Pulmonary artery endothelial cell (primary cell): ENCODE measurements around the gene HOMER2. TPM values are rescaled to one million over a fixed set of nuclear protein-coding genes. Genes with fewer than 3 reads are reported as not detected.
"Not testable (repeated sequence)": the region's sequence is repeated elsewhere in the genome, so short reads cannot be mapped to it uniquely, and the experiment has no call there.

ENCODE experiments used
- DNase-seq: peaks from one replicate; pipeline ENCODE4 v3.0.0-alpha.2; 2011; ENCODE audit warnings: low read depth, low spot score
- total RNA-seq: library from RNA; depleted of rRNA; stranded (reverse); fragments of >200 nt; gene quantifications from 2 replicates; pipeline ENCODE4 v1.2.3, GENCODE V29; 2014

Gene HOMER2
- total RNA-seq, 1 donor from 2014 or later = 0.40 TPM

DNA sequence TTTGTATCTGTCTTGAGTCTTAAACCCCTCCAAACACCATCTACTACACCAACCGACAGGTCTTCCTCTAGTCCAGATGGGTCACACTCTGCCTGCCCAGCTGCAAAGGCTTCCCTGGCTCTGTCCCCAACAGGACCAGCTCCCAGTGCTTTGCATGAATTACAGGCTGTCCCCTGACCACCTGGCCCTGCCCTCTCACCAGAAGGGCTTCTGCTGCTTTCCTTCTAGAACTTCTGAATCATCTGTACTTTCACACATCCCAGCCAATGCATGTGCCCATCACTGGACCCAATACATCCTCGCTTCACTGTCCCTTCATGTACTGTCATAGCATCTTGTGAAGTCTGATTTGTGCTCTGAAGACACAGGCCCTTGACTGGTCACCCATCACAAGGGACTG lies 53.6 kb downstream of the HOMER2 start:
- DNase-seq = no peak

DNA sequence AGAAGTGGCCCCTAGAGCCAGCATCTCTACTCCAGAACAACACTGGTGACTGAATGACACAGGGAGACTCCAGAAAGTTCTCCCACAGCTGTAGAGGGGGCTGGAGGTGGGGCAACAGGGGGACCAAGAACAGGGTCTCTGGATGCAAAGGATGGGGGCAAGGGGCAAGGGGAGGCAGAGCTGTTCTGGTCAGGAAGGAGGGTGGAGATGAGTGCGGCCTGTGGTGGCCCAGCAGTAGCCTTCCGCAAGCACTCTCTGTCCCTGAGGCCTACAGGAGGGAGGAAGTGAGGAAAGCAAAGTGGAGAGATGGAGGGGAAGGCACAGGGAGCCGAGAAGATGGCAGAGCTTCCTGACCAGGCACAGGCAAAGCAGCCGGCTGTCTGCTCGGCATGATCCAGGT lies 56.5 kb downstream of the HOMER2 start:
- DNase-seq = no peak

DNA sequence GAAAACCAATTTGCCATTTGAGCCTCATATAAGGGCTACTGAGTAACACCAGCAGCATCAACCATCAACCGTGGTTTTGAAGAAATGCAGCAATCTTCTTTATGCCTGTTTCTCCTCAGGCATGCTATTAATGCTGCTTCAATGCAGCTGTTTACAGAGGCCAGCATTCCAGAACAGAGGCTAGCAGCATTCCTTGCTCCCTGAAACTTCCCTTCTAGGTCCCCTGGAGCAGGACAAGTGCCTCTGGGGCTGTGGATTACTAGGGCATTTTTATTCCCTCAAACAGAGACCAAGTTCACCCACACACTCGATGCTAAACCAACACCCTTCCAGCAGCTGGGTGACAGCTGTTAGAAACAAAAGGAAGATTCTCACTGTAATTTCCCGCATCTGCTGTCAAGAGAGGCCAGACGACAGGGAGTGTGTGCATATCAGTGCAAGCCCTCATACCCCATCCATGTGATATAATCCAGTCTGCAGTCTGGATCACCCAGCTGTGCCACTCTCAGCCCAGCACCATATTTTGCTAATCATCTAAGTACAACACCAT lies 57.5 kb downstream of the HOMER2 start:
- no peak for DNase-seq

DNA sequence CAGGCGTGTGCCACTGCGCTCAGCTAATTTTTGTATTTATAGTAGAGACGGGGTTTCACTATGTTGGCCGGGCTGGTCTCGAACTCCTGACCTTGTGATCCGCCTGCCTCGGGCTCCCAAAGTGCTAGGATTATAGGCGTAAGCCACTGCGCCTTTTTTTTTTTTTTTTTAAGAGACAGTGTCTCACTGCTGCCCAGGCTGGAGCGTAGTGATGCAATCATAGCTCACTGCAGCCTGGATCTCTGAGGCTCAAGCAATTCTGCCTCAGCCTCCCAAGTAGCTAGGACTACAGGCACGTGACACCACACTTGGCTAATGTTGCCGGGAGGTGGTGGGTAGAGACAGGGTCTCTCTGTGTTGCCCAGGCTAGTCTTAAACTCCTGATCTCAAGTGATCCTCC lies 59.0 kb downstream of the HOMER2 start:
- DNase-seq = not testable (repeated sequence)

DNA sequence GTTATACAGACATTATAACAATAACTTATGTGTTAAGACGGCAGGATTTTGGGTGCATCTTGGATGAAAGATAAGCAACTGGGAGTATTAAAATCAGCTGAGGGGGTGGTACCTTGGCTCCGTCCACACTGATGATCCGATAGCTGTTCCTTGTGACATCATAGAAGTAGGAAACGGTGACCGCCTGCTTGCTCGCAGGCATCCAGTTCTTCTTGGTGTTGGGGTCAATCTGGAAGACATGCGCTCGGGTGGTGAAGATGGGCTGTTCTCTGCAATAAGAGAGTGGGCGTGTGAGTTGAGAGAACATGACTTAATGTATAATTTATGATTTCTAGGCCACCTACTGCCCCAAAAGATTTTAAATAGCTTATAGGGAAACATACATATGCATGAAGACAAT lies 59.9 kb downstream of the HOMER2 start:
- DNase-seq = no peak

DNA sequence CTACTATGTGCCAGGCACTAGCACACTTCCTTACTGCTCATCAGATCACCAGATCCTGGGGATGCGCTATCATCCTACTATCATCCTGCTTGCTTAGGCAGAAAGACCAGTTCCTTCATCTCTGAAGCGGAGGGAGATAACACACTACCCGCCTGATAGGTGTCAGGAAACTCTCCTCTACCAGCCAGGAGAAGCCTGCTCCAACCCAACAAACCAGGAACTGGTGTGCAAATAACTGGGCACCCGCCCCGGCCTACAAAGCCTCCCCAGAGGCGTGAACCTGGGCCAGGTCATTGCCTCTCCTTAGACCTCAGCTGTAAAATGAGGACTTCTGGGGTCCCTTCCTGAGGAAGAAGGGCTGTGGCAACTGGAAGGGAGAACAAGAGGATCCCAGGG lies 61.5 kb downstream of the HOMER2 start:
- DNase-seq = no peak

DNA sequence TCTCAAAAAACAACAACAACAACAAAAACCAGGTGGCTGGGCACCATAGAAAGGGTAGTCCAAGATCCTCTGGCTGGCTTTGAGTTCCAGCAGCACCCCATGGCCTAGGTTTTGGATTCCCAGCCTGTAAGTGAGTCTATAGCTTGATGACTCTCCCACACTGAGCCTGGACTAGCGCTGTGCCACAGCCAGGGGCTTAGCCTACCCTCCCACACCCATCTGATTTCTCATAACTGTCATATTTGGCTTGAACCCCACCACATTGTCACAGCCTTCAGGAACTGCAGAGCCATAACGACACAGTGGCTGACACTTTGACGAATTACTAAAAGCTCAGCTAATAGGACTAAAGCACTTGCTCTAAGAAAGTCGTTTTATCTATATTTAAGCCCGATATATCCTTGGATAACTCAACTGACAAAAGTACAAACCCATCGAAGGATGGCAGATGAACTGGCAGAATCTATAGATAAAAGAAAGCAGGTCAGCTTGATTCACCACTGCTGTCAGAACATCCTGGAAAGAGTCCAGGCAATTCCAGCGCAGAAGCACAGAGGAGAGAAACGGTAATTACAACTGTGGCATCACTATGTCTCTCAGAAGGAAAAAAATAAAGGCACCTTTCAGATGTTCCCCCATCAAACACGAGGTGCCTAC lies 62.1 kb downstream of the HOMER2 start:
- no peak for DNase-seq

DNA sequence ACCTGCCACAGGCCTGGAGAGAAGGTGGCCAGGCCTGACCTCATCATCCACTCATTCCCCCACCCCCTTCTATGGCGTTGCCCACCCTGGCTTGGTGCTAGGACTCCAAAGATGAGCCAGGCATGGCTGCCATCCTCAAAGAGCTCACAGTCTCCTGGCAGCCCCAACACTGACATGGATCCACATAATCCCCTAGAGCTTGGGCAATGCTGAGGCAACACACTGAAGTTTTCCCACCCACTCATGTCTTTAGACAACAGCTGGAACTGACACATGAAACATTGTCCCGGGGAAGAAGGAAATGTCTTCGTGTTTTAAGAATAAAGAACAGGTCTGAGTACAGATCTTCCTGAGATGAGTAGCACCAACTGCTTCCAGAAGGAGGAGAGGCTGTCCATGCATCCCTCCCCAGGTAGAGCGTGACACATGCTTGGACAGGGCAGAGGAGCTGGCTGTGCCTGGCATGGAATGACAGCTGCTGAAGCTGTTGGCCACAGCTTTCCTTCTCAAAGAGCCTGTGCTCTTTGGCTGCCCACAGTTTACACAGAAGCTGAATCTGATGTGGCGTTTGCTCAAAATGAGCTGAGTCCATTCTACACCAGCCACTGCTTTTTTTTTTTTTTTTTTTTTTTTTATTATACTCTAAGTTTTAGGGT lies 70.1 kb downstream of the HOMER2 start:
- no peak for DNase-seq

DNA sequence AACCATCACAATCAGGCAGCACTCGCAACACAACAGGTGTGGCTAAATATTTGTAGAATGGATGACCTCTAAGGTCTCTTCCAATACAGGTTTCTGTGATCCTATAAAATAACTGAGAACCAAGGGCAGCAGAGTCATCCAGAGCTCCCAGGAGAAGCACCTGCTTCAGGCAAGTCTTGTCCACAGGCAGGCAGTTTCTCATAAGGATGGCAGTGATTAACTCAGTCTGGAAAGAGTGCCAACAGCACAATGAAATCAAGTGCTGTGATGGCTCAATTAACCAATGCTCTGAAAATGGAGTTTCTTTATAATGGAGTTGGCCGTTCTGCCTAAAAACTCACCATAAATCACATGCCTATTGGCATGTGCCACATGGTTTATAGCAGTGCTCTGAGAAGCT lies 70.8 kb downstream of the HOMER2 start:
- no peak for DNase-seq

DNA sequence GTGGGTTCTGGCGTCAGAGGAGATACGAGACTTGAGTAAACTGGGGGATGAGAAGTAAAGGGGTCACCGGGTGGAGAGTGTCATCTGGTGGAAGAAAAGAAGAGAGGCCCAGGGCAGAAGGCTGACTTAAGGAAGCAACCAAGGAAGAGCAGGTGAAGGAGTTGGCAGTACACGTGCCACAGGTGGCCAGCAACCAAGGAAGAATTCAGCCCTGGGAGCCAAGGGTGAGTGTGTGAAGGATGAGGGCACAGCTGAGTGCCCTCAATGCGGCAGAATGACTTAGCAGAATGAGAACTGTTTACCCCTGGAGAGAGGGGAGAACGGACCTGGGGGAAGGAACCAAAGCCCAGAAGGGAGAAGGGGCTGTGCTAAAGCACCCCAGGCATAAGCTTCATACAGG lies 71.8 kb downstream of the HOMER2 start:
- DNase-seq = no peak

DNA sequence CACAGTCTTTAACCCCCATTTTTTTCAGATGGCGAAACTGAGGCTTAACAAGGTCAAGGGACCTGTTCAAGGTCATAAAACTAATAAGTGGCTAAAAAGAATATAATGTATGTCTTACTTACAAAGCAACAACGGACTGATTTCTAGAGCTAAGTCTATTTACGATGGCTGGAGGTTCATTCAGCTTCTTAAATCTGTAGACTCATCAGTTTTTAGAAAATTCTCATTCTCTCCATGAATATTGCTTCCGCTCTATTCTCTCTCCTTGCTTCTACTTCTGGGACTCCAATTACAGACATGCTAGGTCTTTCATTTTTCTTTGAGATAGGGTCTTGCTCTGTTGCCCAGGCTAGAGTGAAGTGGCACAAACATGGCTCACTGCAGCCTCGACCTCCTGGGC lies 74.2 kb downstream of the HOMER2 start:
- DNase-seq = no peak

DNA sequence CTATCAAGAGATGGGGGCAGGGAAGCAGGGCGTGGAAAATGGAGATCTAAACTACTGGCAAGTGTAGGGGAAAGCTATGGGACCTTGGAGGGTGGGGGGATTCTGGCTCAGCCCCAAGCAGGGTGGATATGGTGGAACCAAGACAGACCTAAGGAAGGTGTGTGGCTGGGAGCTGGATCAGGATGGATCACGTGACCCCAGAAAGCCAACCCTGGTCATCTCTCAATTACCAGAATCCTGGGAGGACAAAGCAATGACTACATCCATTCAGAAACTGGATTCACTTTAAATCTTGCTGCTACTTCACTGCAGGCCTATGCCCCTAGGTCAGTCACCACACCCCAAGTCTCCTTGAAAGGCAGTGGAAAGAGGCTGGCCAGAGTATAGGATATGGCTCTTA lies 74.7 kb downstream of the HOMER2 start:
- no peak for DNase-seq

DNA sequence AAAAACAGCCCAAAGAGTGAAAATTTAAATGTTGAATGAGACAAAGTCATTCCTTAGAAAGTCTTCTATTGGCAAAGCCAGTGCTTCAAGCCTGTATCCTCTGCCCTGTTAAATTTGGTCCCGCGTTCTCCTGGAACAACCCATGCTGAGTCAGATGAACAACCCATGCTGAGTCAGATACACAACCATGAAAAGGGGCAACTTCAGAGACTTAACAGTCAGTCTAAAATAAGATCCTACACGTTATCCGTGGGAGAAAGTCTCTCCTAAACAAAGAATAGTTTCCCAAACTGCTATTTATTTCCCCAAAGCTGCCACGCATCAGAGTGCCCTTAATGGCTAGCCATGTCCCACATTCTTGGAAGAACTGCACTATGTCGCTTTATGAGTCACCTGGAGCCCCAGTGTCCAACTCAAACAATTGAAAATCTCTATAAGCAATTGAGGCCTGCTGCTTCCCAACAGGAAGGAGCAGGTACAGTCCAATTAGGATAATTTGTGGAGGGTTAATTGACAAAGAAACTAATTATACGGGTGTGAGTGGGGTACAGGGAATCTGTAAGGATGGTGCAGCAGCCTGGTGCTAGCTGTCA lies 77.0 kb downstream of the HOMER2 start:
- no peak for DNase-seq

DNA sequence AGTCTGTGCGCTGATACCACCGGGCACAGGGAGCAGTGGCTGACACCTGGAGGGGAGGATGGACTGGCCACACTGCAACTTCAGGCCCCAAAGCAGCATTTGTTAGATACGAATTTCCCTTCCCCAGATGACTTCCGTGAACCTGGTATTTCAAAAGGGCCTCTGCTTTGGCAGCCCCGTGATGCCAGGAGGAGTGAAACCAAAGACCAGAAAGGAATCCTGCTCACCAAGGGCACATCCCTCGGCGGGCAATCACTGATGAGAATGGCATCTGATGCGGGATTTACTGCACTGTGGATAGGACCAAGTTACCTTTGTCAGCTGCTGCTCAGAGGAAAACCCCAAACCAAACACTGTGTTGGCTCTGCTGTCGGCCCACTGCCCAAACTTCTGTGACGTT lies 77.6 kb downstream of the HOMER2 start:
- DNase-seq = no peak

DNA sequence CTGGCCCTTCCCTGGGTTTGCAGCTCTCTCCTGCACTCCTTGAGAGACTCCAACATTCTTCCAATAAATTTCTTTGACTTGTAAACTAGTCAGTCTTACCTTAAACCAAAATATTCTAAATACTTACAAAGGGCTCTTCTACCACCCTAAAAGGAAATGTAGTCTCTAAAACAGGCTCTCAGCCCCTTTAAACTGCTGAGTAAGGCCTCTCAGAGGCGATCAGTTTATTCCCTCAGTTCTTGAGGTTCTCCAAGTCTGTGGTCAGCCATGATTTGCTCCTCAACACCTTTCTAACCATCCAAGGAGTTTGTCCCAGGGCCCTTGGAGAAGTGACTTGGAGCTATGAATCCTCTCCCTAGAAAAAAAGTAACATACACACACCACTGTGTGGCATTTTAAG lies 78.3 kb downstream of the HOMER2 start:
- DNase-seq = no peak

DNA sequence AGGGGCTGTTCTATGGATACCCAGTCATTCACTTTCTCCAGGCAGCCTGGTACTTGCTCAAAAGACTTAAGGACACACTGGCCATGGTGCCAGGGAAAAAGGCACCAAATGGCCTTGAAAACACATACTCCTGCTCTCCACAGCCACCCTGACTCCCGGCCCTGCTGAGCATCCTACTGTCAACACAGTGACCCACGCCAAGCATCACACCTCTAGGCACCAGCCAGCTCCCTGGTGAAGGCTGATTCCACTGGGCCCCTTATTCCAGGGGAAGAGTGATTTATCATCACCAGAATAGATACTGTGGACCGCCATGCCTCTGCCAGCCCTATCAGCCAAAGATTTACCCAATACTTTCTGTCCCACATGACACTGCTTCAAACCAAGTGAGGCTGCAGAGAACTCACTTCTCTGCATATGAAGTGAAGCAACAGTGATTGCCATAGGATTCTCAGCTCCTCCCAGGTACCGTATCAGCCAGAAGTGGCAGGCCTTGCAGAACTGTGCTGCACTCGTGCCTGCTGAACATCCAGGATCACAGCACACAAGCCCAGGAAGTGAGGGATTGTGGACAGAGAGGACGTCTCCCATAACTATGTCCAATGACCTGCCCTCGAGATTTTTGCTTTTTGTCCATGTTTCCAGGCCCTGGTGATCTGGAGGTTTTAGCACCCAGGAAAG lies 79.4 kb downstream of the HOMER2 start:
- no peak for DNase-seq

DNA sequence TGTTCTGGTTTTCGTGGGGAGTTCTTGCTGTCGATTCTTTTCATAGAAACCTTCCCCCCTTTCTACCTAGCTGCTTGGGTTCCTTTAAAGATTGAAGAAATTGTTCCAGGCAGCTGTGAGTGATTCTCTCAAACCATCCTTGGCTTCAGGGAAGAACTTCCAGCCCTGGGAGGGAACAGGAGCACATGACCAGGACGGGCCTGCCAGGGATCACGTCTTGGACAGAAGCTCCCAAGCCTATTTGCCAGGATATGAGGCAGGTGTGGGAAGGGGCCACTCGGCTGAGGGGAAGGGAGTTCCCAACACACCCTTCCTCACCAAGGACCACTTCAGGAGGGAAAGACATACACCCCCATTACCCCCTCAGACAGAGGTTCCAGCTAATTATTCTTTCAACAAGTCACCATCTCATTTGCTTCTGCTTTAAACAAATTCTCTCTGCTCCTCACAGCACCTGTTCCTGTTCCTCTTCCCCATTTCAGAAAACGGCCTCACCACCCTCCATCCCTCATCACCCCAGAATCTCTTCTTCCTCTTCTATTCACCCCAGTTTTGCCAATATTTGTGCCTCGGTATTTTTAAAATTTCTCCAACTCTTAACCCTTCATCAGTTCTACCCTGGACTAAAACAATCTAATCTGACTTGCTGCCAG lies 80.6 kb downstream of the HOMER2 start:
- DNase-seq = no peak

DNA sequence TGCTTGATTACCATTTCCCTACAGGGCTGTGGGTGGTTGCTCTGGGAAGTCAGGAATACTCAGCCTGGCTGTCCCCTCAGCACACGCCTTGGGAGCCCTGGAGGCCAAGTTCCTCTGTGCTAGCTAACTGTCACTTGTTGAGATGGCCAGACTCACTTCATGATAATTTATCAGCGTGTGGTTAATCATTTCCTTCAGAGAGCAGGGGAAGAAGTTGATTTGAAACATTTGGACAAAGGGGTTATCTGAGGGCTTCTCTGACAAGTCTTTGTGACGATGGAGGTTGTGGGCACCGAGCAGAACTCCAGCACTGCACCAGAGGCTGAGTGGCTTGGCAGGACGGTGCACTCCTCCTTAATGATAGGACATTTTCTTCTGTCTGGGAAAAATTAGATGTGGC lies 81.2 kb downstream of the HOMER2 start:
- DNase-seq = no peak

DNA sequence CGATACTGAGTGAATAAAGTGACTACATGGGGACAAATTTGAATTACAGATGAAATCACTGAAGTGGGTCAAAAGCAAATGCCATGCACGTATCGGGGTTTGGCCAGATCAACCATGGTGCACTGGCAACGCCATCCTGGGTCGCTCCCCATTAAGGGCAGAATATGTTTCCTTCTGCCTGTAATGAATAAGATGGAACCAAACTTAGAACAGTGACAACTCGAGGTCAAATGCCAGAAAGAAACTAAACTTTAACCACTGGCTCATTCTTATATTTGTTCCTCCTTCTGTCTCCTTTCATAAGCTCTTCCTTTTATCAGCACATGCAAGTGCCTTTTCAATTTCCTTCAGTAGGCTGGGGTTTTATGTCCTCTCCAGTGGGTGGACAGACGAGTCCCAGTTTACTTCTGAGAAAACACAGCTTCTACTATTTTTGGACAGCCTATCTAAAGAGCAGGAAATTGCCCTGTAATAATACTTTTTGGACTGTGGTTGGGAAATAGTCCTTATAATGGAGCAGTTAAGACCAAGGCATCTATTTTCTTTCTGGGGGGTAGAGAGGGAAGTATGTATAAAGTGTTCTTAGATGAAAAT lies 81.7 kb downstream of the HOMER2 start:
- no peak for DNase-seq

DNA sequence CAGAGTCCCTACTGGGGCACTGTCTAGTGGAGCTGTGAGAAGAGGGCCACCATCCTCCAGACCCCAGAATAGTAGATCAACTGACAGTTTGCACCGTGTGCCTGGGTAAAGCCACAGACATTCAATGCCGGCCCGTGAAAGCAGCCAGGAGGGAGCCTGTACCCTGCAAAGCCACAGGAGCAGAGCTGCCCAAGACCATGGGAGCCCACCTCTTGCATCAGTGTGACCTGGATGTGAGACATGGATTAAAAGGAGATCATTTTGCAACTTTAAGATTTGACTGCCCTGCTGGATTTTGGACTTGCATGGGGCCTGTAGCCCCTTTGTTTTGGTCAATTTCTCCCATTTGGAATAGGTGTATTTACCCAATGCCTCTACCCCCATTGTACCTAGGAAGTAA lies 86.5 kb downstream of the HOMER2 start:
- DNase-seq = not testable (repeated sequence)

DNA sequence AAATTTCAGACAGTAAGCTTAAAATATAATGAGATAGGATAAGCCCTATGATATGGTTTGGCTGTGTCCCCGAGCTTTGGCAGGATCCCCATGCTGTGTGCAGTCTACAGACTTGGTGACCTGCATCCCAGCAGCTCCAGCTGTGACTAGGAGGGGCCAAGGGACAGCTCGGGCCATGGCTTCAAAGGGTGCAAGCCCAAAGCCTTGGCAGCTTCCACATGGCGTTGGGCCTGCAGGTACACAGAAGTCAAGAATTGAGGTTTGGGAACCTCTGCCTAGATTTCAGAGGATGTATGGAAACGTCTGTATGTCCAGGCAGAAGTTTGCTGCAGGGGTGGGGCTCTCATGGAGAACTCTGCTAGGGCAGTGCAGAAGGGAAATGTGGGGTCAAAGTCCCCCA lies 86.9 kb downstream of the HOMER2 start:
- not testable (repeated sequence) for DNase-seq
